PFSK-1 (cell line): ENCODE data around the gene APBB1IP.

Source experiments
- POLR2AphosphoS5 ChIP-seq: IDR thresholded peaks from 2 replicates; pipeline ENCODE4 v1.6.1; 2012; ENCODE audit warnings: low read depth, mild to moderate bottlenecking, control low read depth, low read length, moderate library complexity
- SIN3A ChIP-seq: IDR thresholded peaks from 2 replicates; pipeline ENCODE4 v1.6.1; 2012; ENCODE audit warnings: mild to moderate bottlenecking, low read length, moderate library complexity, borderline replicate concordance; ENCODE audit not compliant: insufficient read depth
- TAF1 ChIP-seq: IDR thresholded peaks from 2 replicates; pipeline ENCODE4 v1.6.1; 2012; ENCODE audit warnings: low read length, control low read depth, borderline replicate concordance; ENCODE audit not compliant: insufficient read depth
- TF ChIP-seq, protein P1 (sequence below), 2 experiments: IDR thresholded peaks; 2 replicates each; pipeline versions ENCODE4 v1.6.1 to v1.8.0; 2011 to 2012; ENCODE audit warnings: low read depth in 2 of 2, low read length in 2 of 2, control low read depth in 1 of 2, inconsistent platforms in 1 of 2, mild to moderate bottlenecking in 1 of 2, moderate library complexity in 1 of 2; ENCODE audit not compliant: insufficient read depth in 1 of 2

DNA sequence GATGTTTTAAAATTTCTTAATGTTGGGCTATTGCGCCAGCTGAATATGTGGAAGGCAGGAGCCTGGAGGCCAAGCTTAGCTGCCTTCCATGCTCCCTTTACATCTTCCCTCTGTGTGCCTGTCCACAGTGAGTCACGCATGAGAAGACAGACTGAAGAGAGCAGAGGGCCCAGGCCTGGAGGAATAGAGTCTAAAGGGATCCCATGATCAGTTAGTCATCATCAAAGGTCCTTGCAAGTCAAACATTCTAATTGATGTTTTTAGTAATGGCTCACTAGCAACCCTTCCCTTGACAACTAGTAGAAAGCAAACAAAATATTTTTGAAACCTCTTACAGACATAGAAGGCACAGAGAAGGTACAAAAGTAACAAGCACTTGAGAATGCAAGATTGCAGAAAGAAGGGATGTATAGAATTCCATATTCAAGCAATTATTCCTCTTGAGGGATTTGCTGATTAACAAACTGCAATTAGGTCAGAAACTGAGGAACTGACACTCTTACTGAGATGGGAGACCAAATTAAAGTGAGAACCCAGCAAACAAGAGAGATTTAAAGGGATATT lies 30.7 kb upstream of the APBB1IP start:
- TF ChIP-seq TAF1 (no peak), POLR2AphosphoS5 (no peak), SIN3A (no peak)
- TF ChIP-seq, protein P1, sequence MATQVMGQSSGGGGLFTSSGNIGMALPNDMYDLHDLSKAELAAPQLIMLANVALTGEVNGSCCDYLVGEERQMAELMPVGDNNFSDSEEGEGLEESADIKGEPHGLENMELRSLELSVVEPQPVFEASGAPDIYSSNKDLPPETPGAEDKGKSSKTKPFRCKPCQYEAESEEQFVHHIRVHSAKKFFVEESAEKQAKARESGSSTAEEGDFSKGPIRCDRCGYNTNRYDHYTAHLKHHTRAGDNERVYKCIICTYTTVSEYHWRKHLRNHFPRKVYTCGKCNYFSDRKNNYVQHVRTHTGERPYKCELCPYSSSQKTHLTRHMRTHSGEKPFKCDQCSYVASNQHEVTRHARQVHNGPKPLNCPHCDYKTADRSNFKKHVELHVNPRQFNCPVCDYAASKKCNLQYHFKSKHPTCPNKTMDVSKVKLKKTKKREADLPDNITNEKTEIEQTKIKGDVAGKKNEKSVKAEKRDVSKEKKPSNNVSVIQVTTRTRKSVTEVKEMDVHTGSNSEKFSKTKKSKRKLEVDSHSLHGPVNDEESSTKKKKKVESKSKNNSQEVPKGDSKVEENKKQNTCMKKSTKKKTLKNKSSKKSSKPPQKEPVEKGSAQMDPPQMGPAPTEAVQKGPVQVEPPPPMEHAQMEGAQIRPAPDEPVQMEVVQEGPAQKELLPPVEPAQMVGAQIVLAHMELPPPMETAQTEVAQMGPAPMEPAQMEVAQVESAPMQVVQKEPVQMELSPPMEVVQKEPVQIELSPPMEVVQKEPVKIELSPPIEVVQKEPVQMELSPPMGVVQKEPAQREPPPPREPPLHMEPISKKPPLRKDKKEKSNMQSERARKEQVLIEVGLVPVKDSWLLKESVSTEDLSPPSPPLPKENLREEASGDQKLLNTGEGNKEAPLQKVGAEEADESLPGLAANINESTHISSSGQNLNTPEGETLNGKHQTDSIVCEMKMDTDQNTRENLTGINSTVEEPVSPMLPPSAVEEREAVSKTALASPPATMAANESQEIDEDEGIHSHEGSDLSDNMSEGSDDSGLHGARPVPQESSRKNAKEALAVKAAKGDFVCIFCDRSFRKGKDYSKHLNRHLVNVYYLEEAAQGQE (IDR thresholded peaks at IDR 0.05; ENCODE audit: insufficient read depth in 1 of 2, low read depth in 2 of 2, low read length in 2 of 2), result no peak
